HG03280 (cell line): ENCODE results near the gene ANKRD22.

Experiments
- ATAC-seq: cut with Tn5 transposase; IDR thresholded peaks from one replicate; pipeline ENCODE4 v1.9.1; 2021; ENCODE audit warnings: mild to moderate bottlenecking, moderate library complexity; ENCODE audit not compliant: unreplicated experiment

ANKRD22 gene

DNA sequence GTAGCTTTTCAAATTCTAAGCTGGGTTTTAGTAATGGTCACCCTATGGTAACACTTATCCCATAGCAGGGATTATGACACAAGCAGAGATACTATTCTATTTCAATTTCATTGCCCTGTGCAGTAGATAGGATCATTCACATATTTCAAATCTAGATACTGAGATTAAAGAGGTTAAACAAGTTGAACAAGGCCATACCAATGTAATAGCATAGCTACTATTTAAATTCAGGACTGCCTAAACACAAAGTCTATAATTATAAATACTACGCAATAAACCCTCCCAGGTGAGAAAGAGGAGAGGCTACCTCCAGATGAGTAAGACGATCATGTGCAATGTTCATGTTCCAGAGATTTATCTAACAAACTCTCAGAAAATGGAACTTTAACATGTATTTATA lies 48.0 kb downstream of the ANKRD22 start:
- no peak for ATAC-seq

GRCh38 chr10:88802523-88803285 lies 48.9 kb downstream of the ANKRD22 start, which contains the start of gene LIPM:
TSS of gene LIPM (plus strand) at chr10:88802730. CDS start at chr10:88802897, 167 bp downstream.
- ATAC-seq, result no peak

DNA sequence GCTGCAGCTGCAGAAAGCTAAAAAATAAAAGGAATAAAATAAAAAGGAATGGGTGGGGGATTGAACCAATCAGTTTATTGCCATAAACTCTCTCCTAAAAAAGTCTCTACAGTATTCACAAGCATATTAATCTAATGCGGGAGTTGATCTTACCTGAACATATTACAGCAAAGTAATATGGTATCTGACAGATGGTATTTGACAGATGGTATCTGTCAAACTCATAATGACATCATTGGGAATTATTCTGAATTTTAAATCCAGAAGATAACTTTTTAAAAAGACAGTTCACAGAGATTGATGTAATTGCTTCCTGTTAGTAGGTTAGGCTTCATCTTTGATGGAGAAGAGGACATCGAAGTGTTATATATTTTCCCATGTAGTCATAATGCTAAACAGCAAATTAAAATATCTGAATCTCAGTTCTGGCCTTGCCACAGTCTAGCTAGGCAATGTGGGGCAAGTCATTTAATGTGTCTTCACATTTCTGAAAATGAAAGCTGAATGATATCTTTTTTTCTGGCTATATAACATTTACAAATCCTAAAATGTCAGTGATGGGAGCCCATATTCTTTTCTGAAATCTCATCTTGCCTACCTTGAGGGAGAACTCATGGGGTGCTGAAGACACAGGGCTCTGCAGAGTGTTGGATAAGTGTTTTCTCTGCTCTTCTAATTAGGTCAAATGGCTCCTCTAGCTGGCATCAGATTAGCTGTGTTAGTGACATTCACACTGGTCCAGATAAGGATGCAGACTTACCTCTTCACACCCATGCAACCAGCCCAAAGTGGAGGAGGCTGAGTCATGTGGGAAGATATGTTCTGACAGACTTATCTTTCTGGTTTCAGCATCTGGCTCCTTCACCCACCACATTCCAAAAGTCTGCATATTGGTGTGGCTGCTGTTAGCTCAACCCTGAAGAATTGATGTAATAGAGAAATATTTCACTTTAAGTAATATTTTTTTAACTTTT lies 51.2 kb downstream of the ANKRD22 start:
- ATAC-seq, result no peak

- ATAC-seq, result no peak
These were observed 56.9 kb downstream of the ANKRD22 start for GRCh38 chr10:88794731-88795130.

- ATAC-seq, result no peak
These were observed 57.8 kb downstream of the ANKRD22 start for GRCh38 chr10:88793712-88794299.

DNA sequence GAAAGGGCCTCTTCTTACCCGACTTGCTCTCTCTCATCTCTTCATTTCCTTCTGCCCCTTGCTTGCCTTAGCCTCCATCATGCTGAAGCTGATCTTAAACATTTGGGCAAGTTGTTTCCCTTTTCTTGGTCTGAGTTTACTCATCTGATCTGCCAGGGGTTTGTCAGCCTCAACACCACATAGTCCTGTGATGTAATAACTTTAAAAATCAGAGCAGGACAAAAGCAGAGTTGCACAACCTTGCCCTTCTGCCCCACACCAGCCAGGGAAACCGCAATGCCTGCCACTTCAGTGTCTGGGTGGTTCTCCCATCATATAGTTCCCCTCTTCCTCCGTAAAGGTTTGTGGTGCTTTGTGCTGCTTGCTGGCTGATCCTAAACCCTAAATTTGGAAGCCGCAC lies 59.0 kb downstream of the ANKRD22 start:
- ATAC-seq, result no peak

GRCh38 chr10:88791924-88792323 lies 59.7 kb downstream of the ANKRD22 start:
- no peak for ATAC-seq

DNA sequence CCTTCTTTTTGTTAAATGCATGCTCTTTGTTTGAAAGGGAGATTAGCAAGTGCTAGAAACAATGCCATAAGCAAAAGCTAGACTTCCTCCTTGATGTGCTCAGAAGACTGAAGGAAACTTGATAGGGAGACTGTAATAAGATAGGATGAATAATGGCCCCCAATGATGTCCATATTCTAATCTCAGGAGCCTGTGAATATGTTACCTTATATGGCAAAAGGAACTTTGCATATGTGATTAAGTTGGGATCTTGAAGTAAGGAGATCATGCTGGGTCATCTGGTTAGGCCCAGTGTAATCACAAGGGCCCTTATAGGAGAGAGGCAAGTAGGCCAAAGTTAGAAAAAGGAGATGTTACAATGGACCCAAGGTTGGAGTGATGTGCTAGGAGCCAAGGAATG lies 62.7 kb downstream of the ANKRD22 start:
- ATAC-seq, result no peak

GRCh38 chr10:88787463-88787862 lies 64.2 kb downstream of the ANKRD22 start:
- no peak for ATAC-seq

DNA sequence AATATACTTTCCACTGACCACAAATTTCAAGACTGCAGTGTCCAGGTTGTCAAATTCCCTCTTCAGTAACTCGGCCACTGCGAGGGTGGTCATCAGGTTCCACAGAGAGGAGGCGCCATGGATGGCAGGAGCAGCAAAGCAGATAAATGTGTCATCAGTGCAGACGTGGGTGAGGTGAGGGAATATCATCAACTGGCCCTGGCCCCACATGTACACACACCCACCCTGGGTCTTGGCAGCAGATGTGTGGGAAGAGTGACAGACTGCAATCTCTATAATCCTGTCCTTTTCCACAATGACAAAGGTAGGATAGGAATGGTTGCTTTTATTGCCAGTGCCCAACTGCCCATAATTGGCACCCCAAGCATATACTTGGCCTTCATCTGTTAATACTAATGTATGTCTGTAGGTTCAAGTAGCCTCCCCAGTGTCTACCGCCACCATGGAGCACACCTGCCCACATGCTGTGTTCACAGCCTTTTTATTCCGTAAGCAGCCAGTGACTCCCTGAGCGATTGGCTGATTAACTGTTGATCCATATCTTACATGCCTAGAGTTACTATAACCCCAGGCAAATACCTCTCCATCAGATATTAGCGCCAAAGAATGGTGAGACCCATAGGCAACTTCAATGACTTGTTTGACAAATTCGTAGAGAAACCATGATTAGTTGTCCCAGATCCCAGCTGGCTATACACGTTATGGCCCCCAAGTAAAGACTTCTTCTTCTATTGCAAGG lies 65.4 kb downstream of the ANKRD22 start:
- ATAC-seq, result no peak

- ATAC-seq, result no peak
These were observed 67.9 kb downstream of the ANKRD22 start for GRCh38 chr10:88783724-88784123.

DNA sequence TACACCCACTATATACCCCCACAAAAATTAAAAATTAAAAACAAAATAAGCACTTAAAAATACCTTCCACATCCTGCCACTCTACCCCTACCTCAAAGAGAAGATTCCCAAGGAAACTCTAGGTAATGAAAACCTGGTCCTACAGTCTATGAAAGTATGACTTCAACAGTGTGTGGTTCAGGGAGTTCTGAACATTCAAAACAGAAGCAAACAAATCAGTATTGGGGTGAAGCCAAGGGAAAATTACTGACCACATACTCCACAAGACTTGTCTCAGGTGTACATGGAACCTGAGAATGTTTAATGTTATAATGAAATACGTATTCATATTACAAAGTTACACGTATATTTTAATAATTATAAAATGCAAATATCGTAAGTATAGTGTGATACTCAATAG lies 69.4 kb downstream of the ANKRD22 start:
- no peak for ATAC-seq

DNA sequence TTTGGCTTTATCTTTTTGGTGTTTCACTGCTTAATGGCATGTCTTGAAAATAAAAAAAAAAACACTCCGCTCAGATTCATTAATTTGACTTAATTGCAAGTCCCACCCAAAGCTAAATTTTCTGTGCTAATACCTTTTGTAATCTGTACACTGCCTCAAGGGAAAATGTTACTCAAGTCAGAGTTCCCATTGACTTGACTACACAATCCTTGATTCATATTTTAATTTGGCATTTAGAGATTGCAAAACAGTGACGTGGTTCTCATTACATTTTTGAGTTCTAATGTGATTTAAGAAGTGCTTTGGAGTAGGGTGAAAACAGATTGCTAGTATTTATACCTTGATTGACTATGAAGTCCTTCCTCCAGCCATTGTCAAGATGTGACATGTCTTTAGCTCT lies 70.4 kb downstream of the ANKRD22 start:
- no peak for ATAC-seq
